Measurements from ENCODE around the gene C1orf87. TPM values are rescaled to one million over a fixed set of nuclear protein-coding genes. Genes with fewer than 3 reads are reported as not detected.

C1orf87 gene
- total and polyA plus RNA-seq, 3 experiments from 2014 or later, result not detected

GRCh38 chr1:59948990-59949389, 124.6 kb downstream of the C1orf87 start:
- POLR2A ChIA-PET, result no interaction called here
- no peaks in the 10 kb centered on the region for H3K36me3 Mint-ChIP-seq
- no peak overlapping the region for H3K27ac Mint-ChIP-seq

GRCh38 chr1:59947047-59947938, 126.3 kb downstream of the C1orf87 start:
- Mint-ChIP-seq H3K27ac (no peak overlapping the region), H3K27me3 (peaks cover 0 to 13% of the 10 kb centered on the region in 2 donors), H3K4me1 (no peaks in the 10 kb centered on the region), H3K9me3 (no peaks in the 10 kb centered on the region), H3K4me3 (no peak overlapping the region), H3K36me3 (no peaks in the 10 kb centered on the region)
- Histone ChIP-seq H3K4me1 (ENCODE audit: insufficient read depth, low read length) (no peaks in the 10 kb centered on the region), H3K27ac (ENCODE audit: low read depth, low read length) (no peak overlapping the region), H3K9me3 (ENCODE audit: low read length) (no peaks in the 10 kb centered on the region), H3K27me3 (ENCODE audit: insufficient read depth, low read length, poor library complexity, severe bottlenecking) (no peaks in the 10 kb centered on the region), H3K4me3 (ENCODE audit: low read length) (no peak overlapping the region), H3K36me3 (ENCODE audit: insufficient read depth, low read length) (no peaks in the 10 kb centered on the region)
- POLR2A ChIA-PET, result no interaction called here
- DNase-seq, result peak in 4 of 5 donors; percentile 5 to 52 (median 36)
- CTCF ChIA-PET, result interaction anchor here (0.8 to 1.4 kb wide), 13 partner anchors 10 to 1208 kb away, joined by 3 to 9 read pairs (median 4); no protein-coding TSS in a partner anchor

More at GRCh38 chr1:59948990-59949389, 124.6 kb downstream of the C1orf87 start:
- no peak overlapping the region for H3K4me3 Mint-ChIP-seq
- CTCF ChIA-PET, result no interaction called here
- no peak for DNase-seq
- no peaks in the 10 kb centered on the region for H3K9me3 Mint-ChIP-seq
- peaks cover 0 to 5% of the 10 kb centered on the region in 2 donors for H3K27me3 Mint-ChIP-seq
- H3K36me3 ChIP-seq (ENCODE audit: insufficient read depth, low read length), result no peaks in the 10 kb centered on the region
- H3K27ac ChIP-seq (ENCODE audit: low read depth, low read length), result no peak overlapping the region
- no peaks in the 10 kb centered on the region for H3K27me3 ChIP-seq (ENCODE audit: insufficient read depth, low read length, poor library complexity, severe bottlenecking)
- no peak overlapping the region for H3K4me3 ChIP-seq (ENCODE audit: low read length)
- no peaks in the 10 kb centered on the region for H3K4me1 Mint-ChIP-seq
- no peaks in the 10 kb centered on the region for H3K4me1 ChIP-seq (ENCODE audit: insufficient read depth, low read length)
- H3K9me3 ChIP-seq (ENCODE audit: low read length), result no peaks in the 10 kb centered on the region

GRCh38 chr1:59945790-59946189, 127.8 kb downstream of the C1orf87 start:
- POLR2A ChIA-PET, result no interaction called here
- H3K4me3 ChIP-seq (ENCODE audit: low read length), result no peak overlapping the region

More at GRCh38 chr1:59945790-59946189, 127.8 kb downstream of the C1orf87 start:
- H3K4me1 Mint-ChIP-seq, result no peaks in the 10 kb centered on the region
- Histone ChIP-seq H3K36me3 (ENCODE audit: insufficient read depth, low read length) (no peaks in the 10 kb centered on the region), H3K4me1 (ENCODE audit: insufficient read depth, low read length) (no peaks in the 10 kb centered on the region), H3K9me3 (ENCODE audit: low read length) (no peaks in the 10 kb centered on the region), H3K27me3 (ENCODE audit: insufficient read depth, low read length, poor library complexity, severe bottlenecking) (no peaks in the 10 kb centered on the region), H3K27ac (ENCODE audit: low read depth, low read length) (no peak overlapping the region)
- no peak overlapping the region for H3K27ac Mint-ChIP-seq
- H3K4me3 Mint-ChIP-seq, result no peak overlapping the region
- DNase-seq, result no peak
- peaks cover 2 to 15% of the 10 kb centered on the region in 2 donors for H3K27me3 Mint-ChIP-seq
- no peaks in the 10 kb centered on the region for H3K36me3 Mint-ChIP-seq
- no peaks in the 10 kb centered on the region for H3K9me3 Mint-ChIP-seq
- CTCF ChIA-PET, result interaction anchor here (1.1 kb wide), 1 partner anchor 43 kb away, joined by 3 read pairs; no protein-coding TSS in a partner anchor

Other genes with a start within 250 kb of the C1orf87 start
- under 1 TPM; 0.42 to 0.70 TPM for gene CYP2J2, start 147.0 kb downstream of the C1orf87 start, total RNA-seq
- gene CYP2J2, start 147.0 kb downstream of the C1orf87 start, polyA plus RNA-seq, result 1.6 TPM